ENCODE data around the gene RGS3.
"Not testable (repeated sequence)": the region's sequence is repeated elsewhere in the genome, so short reads cannot be mapped to it uniquely, and the experiment has no call there.

Gene RGS3

GRCh38 chr9:113463418-113464285, at the start of gene RGS3:
Gene RGS3, plus strand, starts transcription at chr9:113463727. Its CDS starts 76 bp downstream, at chr9:113463803.
- peak; percentile 47 for DNase-seq

GRCh38 chr9:113416149-113416721, 47.3 kb upstream of the RGS3 start:
- no peak for DNase-seq

- DNase-seq, result no peak
These were observed 46.2 kb upstream of the RGS3 start for GRCh38 chr9:113417370-113417769.

- no peak for DNase-seq
These were observed 41.8 kb upstream of the RGS3 start for GRCh38 chr9:113421726-113422125.

- DNase-seq, result no peak
These were observed 38.5 kb upstream of the RGS3 start for GRCh38 chr9:113425072-113425471.

- DNase-seq, result no peak
These were observed 36.8 kb upstream of the RGS3 start for GRCh38 chr9:113426701-113427100.

GRCh38 chr9:113427629-113428028, 35.9 kb upstream of the RGS3 start:
- DNase-seq, result no peak

GRCh38 chr9:113428062-113428615, 35.4 kb upstream of the RGS3 start:
- DNase-seq, result peak; percentile 39

- DNase-seq, result no peak
These were observed 32.3 kb upstream of the RGS3 start for GRCh38 chr9:113431191-113431590.

GRCh38 chr9:113436728-113437515, 26.6 kb upstream of the RGS3 start:
- no peak for DNase-seq

GRCh38 chr9:113437716-113438115, 25.8 kb upstream of the RGS3 start:
- DNase-seq, result not testable (repeated sequence)

- DNase-seq, result no peak
These were observed 18.8 kb upstream of the RGS3 start for GRCh38 chr9:113444736-113445135.

GRCh38 chr9:113446323-113446740, 17.2 kb upstream of the RGS3 start:
- no peak for DNase-seq

GRCh38 chr9:113449376-113449775, 14.2 kb upstream of the RGS3 start:
- DNase-seq, result no peak

GRCh38 chr9:113452113-113452605, 11.4 kb upstream of the RGS3 start:
- no peak for DNase-seq

- peak; percentile 47 for DNase-seq
These were observed 8.4 kb upstream of the RGS3 start for GRCh38 chr9:113454914-113455761.

- no peak for DNase-seq
These were observed 7.3 kb upstream of the RGS3 start for GRCh38 chr9:113456235-113456634.

- DNase-seq, result no peak
These were observed 2.2 kb upstream of the RGS3 start for GRCh38 chr9:113461285-113461684.

- no peak for DNase-seq
These were observed 1.6 kb upstream of the RGS3 start for GRCh38 chr9:113461943-113462342.

GRCh38 chr9:113462781-113463286, 693 bp upstream of the RGS3 start:
- DNase-seq, result no peak

GRCh38 chr9:113464286-113464660, 746 bp downstream of the RGS3 start:
- DNase-seq, result no peak

GRCh38 chr9:113465599-113466140, 2.1 kb downstream of the RGS3 start:
- DNase-seq, result no peak

Measured in femur (tissue), 1 donor.